GM12875 (cell line): ENCODE results near the gene FRY.
"Not testable (repeated sequence)": the region's sequence is repeated elsewhere in the genome, so short reads cannot be mapped to it uniquely, and the experiment has no call there.

Experiments used
- H3K4me3 ChIP-seq: one replicate; pipeline ENCODE4 v1.5.1; 2011; ENCODE audit warnings: low read depth, low read length, control low read depth
- TF ChIP-seq, protein P1 (sequence below): IDR thresholded peaks from 2 replicates; pipeline ENCODE4 v1.5.1; 2011; ENCODE audit warnings: low read depth, mild to moderate bottlenecking, control low read depth, inconsistent platforms, low read length, moderate library complexity, borderline replicate concordance; ENCODE audit not compliant: insufficient read depth

Gene FRY

DNA sequence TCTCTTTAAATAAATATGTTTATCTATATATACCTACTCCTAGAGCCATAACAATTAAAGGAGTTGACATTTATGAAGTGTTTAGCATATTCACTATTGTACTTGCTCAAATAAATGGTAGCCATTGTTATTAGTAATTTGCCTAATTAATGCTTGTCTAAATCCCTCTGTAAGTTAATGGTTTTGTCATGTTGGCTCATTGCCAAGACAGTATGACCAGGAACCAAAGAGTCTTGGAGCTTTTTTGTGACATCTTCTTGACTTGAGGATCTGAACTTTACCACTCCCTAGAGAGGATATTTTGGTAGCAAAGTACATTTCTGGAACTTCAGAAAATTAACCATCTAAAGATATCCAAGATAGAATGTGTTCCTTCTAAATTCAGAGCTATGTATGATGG is 15.5 kb downstream of the FRY start:
- H3K4me3 ChIP-seq = no peak overlapping the region
- TF ChIP-seq, protein P1, sequence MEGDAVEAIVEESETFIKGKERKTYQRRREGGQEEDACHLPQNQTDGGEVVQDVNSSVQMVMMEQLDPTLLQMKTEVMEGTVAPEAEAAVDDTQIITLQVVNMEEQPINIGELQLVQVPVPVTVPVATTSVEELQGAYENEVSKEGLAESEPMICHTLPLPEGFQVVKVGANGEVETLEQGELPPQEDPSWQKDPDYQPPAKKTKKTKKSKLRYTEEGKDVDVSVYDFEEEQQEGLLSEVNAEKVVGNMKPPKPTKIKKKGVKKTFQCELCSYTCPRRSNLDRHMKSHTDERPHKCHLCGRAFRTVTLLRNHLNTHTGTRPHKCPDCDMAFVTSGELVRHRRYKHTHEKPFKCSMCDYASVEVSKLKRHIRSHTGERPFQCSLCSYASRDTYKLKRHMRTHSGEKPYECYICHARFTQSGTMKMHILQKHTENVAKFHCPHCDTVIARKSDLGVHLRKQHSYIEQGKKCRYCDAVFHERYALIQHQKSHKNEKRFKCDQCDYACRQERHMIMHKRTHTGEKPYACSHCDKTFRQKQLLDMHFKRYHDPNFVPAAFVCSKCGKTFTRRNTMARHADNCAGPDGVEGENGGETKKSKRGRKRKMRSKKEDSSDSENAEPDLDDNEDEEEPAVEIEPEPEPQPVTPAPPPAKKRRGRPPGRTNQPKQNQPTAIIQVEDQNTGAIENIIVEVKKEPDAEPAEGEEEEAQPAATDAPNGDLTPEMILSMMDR = no peak

DNA sequence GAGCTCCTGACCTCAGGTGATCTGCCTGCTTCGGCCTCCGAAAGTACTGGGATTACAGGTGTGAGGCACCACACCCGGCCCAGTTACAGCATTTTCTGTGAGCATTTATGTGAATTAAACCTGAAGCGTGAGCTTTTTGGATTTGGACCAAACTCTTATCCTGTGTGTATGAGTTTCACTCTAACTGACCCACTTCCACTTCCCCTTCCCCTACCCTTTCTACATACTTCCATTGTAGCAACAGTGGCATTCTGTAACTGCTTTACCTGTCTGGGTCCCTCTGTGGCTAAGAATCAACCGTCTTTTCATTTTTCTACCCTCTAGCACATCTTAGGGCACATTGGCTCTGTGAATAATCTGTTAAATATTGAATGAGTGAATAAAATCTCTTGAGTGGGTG is 16.2 kb downstream of the FRY start:
- TF ChIP-seq, protein P1 = no peak
- H3K4me3 ChIP-seq = no peak overlapping the region

DNA sequence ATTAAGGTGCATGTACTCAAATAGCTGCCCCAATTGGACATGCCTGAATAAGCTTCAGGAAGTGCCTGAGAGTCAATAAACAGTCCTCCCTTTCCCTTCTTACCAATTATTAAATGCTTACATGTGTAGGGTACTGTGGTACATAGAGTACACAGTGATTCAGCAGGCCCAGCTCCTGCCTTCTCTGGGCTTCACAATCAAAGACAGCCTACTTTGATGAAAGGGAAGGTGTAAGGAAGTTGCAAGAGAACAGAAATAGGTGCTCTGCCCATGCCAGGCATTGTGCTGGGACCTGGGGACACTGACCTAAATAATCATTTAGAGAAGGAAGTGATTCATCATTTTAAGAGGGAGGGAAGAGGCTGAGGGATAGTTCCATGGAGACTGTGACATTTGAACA is 17.2 kb downstream of the FRY start:
- TF ChIP-seq, protein P1 = no peak
- no peak overlapping the region for H3K4me3 ChIP-seq

DNA sequence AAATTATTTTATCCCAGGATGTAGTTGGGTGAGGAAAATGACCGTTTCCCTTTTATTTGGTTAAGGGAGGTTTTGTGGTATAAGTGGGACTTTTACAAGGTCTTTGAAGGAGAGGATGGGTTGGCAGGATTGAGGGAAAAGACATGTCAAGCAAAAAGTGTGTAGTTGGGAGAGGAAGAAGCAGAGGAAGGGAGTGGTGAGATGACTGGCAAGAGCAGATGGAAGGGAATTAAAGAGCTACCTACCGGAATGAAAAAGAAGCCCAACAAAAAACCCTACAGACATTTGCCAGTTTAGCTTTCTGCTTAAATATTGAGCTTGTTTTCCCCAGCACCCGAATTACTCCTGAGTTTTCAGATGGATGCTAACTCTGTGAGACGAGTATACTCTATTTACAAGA is 19.6 kb downstream of the FRY start:
- TF ChIP-seq, protein P1 = no peak
- H3K4me3 ChIP-seq = no peak overlapping the region

DNA sequence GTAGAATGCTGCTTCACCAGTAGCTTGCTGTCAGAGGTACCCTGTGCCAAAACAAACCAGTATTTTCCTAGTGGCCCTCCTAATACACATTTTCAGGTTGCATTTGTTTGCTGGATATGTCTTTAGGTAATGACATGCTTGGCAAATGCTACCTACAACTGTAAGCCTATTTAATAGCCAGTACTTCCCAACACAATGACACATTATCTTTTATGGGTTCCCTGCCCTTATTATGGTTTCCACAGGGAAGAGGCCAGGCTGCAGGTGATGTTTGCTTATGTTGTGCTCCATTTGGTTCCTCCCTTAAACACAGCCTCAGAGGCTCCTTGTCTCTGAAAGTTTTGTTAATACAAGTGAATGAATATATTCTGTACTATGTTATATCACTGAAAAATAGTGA is 24.7 kb downstream of the FRY start:
- H3K4me3 ChIP-seq = no peak overlapping the region
- TF ChIP-seq, protein P1 = no peak

DNA sequence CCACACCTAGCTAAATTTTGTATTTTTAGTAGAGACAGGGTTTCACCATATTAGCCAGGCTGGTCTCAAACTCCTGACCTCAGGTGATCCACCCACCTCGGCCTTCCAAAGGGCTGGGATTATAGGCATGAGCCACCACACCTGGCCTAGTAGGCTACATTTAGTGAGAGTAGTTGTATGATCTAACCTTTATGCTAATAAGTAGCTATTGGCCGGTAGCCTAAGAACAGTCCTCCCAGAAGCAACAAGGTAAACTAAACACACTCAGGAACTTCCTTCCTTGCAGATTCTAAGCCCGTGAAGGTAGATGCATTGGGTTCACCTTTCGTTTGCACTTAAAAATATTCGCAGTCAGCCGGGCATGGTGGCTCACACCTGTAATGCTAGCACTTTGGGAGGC is 25.8 kb downstream of the FRY start:
- not testable (repeated sequence) for H3K4me3 ChIP-seq

DNA sequence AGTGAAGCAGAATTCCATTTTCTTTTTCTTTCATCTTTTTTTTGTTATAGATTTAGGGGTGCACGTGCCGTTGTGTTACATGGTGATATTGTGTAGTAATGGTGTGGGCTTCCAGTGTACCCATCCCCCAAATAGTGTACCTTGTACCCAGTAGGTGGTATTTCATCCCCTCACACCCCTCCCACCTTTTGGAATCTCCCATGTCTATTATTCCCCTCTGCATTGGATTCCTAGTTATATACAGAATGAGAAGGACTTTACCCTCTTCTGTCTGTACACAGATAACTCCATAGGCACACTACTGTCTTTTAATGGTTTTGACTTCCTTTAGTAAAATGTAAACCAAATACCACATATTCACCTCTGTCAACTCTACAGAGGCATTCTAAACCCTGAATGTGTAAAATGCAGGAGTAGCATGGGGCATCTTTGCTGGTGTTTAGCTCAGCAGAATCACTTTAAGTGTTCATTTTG is 28.0 kb downstream of the FRY start:
- H3K4me3 ChIP-seq = no peak overlapping the region
- TF ChIP-seq, protein P1 = no peak

DNA sequence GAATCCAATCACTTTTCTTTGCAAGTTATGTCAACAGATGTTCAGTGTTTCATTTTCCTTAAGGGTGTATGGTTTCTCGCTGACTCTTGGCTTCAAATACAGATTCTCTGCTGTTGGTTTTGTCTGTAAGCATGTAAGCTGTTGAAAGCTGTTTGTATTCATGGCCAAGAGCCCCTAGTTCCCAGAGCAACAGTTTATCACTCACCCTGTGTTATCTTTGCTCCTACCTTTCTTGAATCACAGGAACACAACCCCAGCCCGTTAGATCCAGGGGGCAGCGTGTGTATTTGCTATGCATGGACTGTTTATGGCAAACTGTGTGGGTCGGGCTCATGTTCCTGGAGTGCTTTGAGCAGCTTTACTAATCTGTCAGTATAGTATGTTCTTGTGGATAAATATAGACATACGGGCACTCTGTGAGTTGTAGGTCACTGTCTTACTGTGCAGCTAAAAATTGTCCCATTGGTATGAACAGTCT is 28.9 kb downstream of the FRY start:
- no peak overlapping the region for H3K4me3 ChIP-seq
- TF ChIP-seq, protein P1 = no peak
